GM10248 (cell line): ENCODE data around the gene ZKSCAN1.
"Not testable (repeated sequence)": the region's sequence is repeated elsewhere in the genome, so short reads cannot be mapped to it uniquely, and the experiment has no call there.

Experiments used
- CTCF ChIA-PET: fragments of 300-600 bp; sonication (Branson Sonifier 250); formaldehyde crosslinking; extraction: SDS; loops from one replicate; lab custom pipeline; 2021; ENCODE audit warnings: antibody characterized with exemption; lab: Yijun Ruan, JAX
- POLR2A ChIA-PET: fragments of 350-650 bp; sonication (Branson Sonifier 250); formaldehyde crosslinking; extraction: SDS; loops from one replicate; lab custom pipeline; 2020; ENCODE audit warnings: antibody characterized with exemption; lab: Yijun Ruan, JAX
- DNase-seq: peaks from one replicate; pipeline ENCODE4 v3.0.0; 2012; ENCODE audit errors: extremely low spot score
- TF ChIP-seq, protein P1 (sequence below): IDR thresholded peaks from 2 replicates; pipeline ENCODE4 v1.5.1; 2012; ENCODE audit warnings: mild to moderate bottlenecking, low read depth; ENCODE audit errors: extremely low read depth, missing control alignments, control extremely low read depth

Gene ZKSCAN1

DNA sequence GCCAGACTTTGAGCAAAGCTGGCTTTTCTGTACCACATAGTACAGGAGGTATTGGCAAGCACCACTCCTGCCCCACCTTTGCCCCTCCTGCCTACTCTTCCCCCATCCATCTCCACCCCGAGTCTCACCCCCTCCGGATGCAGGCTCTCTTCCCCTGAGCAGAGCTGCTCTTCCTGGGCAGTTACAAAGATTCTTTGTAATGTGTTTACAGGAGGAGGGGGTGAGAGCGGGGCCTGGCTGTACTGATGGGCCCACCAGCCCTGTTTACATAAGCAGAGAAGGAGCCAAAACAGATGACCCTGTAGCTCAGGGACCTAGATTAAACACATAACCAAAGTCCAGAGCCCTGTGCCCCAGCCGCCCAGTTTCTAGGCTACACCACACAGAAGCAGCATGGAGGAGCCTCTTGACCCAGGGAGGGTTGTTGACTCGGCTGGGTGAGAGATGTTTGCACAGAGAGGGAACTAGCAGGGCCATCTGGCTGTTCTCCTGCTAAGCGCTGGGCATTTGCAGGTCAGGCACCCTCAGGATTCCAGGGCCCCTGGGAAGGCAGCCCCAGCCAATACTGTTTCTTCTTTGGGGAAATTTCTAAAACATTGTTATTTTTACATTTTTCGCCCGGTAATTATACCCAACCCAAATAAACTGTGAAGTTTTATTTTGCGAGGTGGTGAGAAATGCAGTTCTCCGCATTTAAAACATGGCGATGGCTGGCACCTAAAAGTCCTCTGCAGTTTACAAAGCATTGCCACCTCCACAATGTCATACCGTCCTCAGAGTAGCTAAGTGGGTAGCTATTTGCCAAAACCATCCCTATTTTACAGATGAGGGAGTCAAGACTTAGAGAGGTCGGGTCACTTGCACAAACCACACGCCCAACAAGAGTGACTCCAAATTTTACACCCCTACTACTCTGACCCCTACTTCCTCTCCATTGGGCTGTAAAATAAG lies 11.4 kb upstream of the ZKSCAN1 start:
- CTCF ChIA-PET, result interaction anchor here (0.9 to 5.4 kb wide), 6 partner anchors 10 to 128 kb away, joined by 3 to 27 read pairs (median 4); partner anchors contain the start of gene ZKSCAN1
- POLR2A ChIA-PET, result interaction anchor here (0.5 kb wide), 1 partner anchor 50 kb away, joined by 4 read pairs; no protein-coding TSS in a partner anchor
- TF ChIP-seq, protein P1, sequence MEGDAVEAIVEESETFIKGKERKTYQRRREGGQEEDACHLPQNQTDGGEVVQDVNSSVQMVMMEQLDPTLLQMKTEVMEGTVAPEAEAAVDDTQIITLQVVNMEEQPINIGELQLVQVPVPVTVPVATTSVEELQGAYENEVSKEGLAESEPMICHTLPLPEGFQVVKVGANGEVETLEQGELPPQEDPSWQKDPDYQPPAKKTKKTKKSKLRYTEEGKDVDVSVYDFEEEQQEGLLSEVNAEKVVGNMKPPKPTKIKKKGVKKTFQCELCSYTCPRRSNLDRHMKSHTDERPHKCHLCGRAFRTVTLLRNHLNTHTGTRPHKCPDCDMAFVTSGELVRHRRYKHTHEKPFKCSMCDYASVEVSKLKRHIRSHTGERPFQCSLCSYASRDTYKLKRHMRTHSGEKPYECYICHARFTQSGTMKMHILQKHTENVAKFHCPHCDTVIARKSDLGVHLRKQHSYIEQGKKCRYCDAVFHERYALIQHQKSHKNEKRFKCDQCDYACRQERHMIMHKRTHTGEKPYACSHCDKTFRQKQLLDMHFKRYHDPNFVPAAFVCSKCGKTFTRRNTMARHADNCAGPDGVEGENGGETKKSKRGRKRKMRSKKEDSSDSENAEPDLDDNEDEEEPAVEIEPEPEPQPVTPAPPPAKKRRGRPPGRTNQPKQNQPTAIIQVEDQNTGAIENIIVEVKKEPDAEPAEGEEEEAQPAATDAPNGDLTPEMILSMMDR, result no peak
- DNase-seq, result no peak

DNA sequence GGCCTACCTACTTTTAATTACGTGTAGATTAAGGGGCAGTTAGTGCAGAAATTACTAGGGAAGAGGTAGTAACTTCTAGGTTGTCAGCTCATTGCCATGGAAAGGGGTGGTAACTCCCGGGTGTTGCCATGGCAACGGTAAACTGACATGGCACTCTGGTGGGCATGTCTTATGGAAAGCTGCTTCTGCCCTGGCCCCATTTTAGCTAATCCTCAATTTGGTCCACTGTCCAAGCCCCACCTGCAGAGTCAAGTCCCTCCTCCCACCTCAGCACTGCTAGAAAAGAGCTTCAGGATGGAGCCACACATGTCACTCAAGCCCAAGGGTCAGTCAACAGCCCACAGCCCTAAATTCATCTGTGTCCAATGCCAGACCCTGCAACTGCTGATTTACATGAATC lies 7.5 kb upstream of the ZKSCAN1 start:
- ChIA-PET POLR2A (no interaction called here), CTCF (interaction anchor here (1.0 to 1.8 kb wide), 4 partner anchors 9 to 46 kb away, joined by 3 to 5 read pairs (median 4); no protein-coding TSS in a partner anchor)

DNA sequence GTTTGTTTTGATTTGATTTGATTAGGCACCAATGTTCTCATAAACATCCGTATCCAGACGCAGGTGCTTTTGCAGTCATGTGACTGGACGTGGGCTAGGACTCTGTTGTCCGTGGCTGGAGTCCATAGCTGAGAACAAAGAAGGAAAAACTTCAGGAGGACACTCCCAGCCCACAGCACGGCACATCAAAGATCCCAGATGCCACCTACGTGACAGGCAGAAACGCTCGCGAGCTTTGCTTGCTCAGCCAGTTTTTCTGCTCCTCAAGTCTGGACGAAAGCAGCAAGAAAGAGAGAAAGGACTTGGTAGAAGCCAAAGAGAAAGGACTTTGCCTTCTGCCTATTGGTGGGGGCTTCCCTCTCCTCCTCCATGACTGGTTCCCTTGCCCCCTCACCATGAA lies 6.9 kb upstream of the ZKSCAN1 start:
- CTCF ChIA-PET, result interaction anchor here (1.0 to 1.8 kb wide), 4 partner anchors 8 to 45 kb away, joined by 3 to 5 read pairs (median 4); no protein-coding TSS in a partner anchor
- no peak for DNase-seq
- POLR2A ChIA-PET, result no interaction called here
- TF ChIP-seq, protein P1, result no peak

More for the DNA sequence above, 7.5 kb upstream of the ZKSCAN1 start:
- TF ChIP-seq, protein P1, result no peak
- no peak for DNase-seq

DNA sequence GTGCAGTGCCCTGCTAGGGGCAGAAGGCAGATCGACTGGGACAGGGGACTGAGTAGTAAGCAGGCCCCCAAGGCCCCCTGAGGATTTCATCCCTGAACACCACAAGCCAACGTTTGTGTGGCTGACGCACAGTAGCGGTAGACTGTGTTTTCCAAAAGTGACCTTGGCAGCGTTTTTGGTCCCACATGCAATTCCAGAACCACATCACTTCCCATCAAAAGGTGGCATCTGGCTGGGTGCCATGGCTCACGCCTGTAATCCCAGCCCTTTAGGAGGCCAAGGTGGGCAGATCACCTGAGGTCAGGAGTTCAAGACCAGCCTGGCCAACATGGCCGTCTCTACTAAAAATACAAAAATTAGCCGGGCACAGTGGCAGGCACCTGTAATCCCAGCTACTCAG lies 5.4 kb upstream of the ZKSCAN1 start:
- DNase-seq, POLR2A ChIA-PET, CTCF ChIA-PET: not testable (repeated sequence)

DNA sequence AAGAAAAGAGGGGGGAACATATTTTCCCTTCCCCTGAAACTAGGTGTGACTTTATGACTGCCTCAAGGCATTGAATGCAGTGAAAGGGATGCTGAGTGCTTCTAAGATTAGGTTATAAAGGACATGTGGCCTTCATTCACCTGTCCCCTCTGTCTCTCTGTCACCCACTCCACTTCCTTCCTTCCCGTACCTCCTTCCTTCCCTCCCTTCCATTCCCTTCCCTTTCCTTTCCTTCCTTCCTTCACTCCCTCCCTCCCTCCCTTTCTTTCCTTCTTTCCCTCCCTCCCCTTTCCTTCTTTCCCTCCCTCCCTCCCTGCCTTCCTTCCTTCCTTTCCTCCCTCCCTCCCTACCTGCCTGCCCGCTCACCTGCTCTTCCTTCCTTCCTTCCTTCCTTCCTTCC lies 4.5 kb upstream of the ZKSCAN1 start:
- TF ChIP-seq, protein P1, result no peak
- ChIA-PET CTCF (interaction anchor here (1.3 to 2.7 kb wide), 2 partner anchors 13 to 98 kb away, joined by 5 to 6 read pairs; no protein-coding TSS in a partner anchor), POLR2A (no interaction called here)
- no peak for DNase-seq

DNA sequence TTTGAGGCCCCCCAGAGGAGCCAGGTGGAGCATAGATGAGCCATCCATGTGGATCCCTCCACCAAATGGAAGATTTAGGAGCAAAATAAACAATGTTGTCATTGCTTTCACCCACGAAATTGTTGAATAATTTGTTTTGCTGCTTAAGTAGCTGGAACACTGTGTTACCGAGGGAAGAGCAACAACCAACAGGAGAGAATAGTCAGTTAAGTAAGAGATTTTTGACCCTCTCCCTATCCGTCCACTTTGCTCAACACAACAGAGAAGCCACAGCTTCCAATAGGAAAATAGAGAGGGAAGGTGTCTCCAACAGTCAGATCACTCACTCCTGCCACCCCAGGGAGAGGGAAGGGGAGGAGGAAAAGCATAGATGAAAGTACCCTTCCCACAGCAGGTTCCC lies 3.9 kb upstream of the ZKSCAN1 start:
- no peak for DNase-seq
- TF ChIP-seq, protein P1, result no peak
- POLR2A ChIA-PET, result no interaction called here
- CTCF ChIA-PET, result interaction anchor here (1.3 to 2.7 kb wide), 3 partner anchors 14 to 99 kb away, joined by 4 to 6 read pairs (median 5); no protein-coding TSS in a partner anchor

DNA sequence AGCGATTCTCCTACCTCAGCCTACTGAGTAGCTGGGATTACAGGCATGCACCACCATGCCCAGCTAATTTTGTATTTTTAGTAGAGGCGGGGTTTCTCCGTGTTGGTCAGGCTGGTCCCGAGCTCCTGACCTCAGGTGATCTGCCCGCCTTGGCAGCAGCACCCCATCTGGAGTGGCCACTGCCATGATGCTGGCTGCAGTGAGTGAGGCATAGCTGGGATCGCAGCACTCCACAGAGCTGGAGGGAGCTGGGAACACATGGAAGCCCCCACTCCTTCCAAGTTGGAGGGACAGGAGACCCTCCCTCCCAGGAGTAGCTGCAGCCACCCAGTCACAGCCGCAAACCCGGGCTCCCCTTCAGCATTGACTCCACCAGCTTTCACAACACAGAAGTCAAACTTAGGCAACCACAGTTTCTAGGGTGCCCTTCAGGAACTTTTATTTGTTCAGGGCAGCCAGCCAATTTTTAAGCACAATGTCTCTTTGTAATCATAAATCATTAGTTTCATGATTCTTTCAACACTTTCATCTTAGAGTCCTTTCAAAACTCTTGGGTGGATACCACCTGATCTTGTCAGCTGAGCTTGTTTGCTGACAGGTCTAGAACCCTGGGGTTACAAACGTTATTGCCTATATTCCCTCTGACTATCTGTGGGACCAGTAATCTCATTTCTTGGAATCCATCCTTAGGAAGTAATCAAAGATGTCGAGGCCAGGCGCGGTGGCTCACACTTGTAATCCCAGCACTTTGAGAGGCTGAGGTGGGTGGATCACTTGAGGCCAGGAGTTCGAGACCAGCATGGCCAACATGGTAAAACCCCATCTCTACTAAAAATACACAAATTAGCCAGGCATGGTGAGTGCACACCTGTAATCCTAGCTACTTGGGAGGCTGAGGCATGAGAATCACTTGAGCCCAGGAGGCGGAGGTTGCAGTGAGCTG lies 2.7 kb upstream of the ZKSCAN1 start:
- CTCF ChIA-PET, result interaction anchor here (1.0 to 2.7 kb wide), 5 partner anchors 15 to 100 kb away, joined by 3 to 6 read pairs (median 4); no protein-coding TSS in a partner anchor

More for the DNA sequence above, 2.7 kb upstream of the ZKSCAN1 start:
- POLR2A ChIA-PET, DNase-seq: not testable (repeated sequence)
